ENCODE measurements around the gene PSMC2.

The PSMC2 gene

DNA sequence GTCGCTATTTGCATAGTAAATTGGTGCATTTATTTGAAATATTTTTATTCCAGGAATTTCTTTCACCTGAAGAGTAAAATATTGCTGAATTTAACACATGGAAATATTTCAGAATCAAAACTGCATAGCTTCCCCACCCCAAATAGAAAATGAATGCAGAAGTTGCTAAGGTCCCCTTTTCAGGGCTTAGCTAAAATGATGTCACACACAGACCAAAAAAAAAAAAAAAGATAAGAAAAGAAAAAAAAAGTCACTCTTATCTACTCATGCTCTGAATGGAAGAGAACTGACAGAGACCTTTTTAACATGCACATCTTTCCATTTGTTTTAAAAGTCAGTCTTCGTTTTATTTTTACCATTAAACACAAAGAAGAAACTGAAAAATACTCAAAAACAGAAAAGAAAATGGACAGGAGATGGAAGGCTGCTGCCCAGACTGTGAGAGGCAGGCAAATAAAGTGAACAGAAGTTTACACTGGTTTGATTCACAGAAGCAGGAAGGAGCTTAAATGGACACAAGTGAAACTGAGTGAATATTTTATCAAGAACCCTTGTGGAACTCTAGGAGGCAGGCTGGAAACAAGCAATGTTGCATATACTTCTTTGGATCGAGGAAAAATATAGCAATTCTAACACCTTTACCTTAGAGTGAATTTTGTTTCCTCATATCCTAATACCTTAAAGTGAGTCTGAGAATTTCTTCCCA lies 32.0 kb downstream of the PSMC2 start:
- H3K27ac ChIP-seq = no peak overlapping the region
- TF ChIP-seq ZFX (IDR thresholded peaks at IDR 0.05; ENCODE audit: borderline replicate concordance) = no peak
- TF ChIP-seq, protein P1, sequence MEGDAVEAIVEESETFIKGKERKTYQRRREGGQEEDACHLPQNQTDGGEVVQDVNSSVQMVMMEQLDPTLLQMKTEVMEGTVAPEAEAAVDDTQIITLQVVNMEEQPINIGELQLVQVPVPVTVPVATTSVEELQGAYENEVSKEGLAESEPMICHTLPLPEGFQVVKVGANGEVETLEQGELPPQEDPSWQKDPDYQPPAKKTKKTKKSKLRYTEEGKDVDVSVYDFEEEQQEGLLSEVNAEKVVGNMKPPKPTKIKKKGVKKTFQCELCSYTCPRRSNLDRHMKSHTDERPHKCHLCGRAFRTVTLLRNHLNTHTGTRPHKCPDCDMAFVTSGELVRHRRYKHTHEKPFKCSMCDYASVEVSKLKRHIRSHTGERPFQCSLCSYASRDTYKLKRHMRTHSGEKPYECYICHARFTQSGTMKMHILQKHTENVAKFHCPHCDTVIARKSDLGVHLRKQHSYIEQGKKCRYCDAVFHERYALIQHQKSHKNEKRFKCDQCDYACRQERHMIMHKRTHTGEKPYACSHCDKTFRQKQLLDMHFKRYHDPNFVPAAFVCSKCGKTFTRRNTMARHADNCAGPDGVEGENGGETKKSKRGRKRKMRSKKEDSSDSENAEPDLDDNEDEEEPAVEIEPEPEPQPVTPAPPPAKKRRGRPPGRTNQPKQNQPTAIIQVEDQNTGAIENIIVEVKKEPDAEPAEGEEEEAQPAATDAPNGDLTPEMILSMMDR (IDR thresholded peaks at IDR 0.05) = no peak

DNA sequence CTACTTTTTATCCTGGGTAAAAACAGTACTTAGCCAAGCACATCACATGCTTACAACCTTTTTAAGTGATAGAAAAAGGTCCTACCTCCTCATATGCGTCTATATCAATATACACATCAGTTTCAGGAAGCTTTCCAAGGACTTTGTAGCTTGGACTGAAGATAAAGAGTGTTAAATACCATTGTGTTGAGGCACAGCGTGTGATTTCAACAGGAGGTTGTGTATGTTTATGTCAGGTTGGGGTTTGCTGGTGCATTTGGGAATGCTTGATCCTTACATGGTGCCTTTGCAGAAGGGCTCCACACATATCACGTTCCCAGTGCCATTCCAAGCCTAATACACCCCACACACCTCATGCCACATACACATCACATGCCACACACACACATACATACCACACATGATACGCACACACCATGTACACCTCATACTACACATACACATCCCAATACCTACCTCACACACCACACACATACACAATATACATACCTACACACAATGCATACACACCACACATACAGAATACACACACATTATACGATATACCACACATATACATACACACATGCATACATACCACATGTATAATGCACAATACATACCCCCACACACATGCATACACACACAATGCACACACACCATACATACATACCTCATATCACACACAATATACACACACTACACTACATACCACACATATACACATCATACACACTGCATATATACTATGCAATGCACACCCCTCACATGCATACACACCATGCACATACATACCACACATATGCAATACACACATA lies 33.1 kb downstream of the PSMC2 start:
- TF ChIP-seq ZFX (IDR thresholded peaks at IDR 0.05; ENCODE audit: borderline replicate concordance) = no peak
- TF ChIP-seq, protein P1 (IDR thresholded peaks at IDR 0.05) = no peak

DNA sequence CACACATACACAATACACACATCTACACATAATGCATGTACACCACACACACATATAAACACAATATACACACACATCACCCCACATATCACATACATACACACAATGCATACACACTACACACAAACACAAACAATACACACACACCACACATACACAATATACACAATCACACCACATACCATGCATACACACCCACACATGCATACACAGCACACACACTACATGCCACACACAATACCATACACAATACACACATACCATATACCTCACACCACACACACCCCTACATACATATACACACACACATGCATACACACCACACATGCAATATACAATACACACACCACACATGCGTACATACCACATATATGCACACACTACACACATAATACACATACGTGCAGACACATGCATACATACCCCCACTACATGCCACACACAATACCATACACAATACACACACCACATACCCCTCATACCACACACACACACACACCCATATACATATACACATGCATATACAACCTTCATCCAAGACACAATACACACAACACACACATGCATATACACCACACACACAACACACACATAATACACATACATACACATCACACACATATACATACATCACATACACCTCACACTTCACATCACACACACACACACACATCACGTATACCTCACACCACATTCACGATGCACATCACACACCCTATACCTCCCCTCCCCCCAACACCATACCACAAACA lies 34.0 kb downstream of the PSMC2 start:
- no peak overlapping the region for H3K27ac ChIP-seq
- TF ChIP-seq ZFX (IDR thresholded peaks at IDR 0.05; ENCODE audit: borderline replicate concordance) = no peak
- TF ChIP-seq, protein P1 (IDR thresholded peaks at IDR 0.05) = no peak

More for the DNA sequence above, 33.1 kb downstream of the PSMC2 start:
- H3K27ac ChIP-seq = no peak overlapping the region

DNA sequence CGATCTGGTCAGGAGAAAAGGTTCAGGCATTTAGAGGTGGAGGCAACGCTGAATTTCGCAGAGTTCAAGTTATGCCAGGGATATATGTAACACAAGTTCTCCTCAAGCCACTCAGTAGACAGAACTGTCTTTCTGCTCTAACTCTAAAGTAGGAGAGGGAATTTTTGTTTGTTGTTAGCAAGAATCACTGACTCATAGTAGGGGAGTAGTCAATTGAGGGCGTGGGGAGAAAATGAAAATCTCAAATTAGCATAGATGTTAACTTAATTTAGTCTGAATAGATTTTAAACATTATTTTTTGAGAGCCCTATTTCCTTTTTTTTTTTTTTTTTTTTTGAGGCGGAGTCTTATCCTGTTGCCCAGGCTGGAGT lies 34.6 kb downstream of the PSMC2 start:
- no peak overlapping the region for H3K27ac ChIP-seq
- TF ChIP-seq, protein P1 (IDR thresholded peaks at IDR 0.05) = no peak
- TF ChIP-seq ZFX (IDR thresholded peaks at IDR 0.05; ENCODE audit: borderline replicate concordance) = no peak

DNA sequence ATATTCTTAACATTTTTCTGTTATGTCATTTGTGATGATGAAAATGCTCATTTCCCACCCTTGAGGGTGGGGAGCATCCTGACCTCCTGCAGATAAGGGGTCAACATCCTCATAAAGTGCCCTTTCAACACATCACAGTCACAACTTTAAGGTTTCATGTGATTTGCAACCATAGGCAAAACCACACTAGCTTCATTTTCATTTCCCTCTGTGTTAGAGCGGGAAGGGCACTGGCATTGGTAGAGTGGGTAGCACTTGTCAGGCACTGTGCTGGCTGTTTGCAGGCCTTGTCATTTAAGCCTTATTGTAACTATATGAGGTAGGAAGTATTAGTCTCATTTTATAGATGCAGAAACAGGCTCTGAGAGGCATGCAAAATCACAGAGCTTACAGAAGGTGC lies 39.8 kb downstream of the PSMC2 start:
- H3K27ac ChIP-seq = no peak overlapping the region
- TF ChIP-seq ZFX (IDR thresholded peaks at IDR 0.05; ENCODE audit: borderline replicate concordance) = no peak
- TF ChIP-seq, protein P1 (IDR thresholded peaks at IDR 0.05) = no peak

DNA sequence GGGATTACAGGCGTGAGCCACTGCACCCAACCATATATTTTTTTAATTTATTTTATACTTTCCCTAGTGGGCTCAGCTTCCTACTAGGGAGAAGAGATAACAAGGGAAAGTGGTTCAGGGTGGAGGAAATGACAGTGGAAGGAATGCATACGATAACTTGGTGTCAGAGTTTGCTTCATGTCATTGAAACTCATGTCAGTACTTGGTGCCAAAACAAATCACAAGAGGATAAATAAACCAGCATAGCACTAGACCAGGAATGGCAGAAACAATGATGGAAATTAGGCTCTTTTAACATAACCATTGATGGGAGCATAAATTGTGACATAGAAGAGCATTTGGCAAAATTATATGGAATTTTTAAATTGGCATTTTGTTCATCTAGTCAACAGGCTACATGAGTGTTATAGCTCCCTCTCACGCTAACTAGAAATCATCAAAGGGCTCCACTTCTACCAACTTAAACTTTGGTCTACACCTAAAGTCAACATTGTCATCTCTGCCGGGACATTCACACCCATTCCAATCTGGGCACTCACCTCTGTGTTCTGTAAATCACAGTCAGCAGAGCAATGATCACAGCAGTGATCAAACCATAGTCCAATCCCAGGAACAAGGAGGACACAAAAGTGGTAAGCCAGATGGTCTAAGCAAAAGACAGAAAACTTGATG lies 41.2 kb downstream of the PSMC2 start:
- no peak overlapping the region for H3K27ac ChIP-seq
- no peak for TF ChIP-seq ZFX (IDR thresholded peaks at IDR 0.05; ENCODE audit: borderline replicate concordance)
- TF ChIP-seq, protein P1 (IDR thresholded peaks at IDR 0.05) = no peak
